GM12873 (cell line): Measurements from ENCODE around the gene KRTAP12-3.

Source experiments
- TF ChIP-seq, protein P1 (sequence below): IDR thresholded peaks from 2 replicates; pipeline ENCODE4 v1.5.1; 2012; ENCODE audit warnings: low read depth, mild to moderate bottlenecking, moderate library complexity, low read length, control low read depth; ENCODE audit not compliant: insufficient read depth; ENCODE audit errors: missing control alignments

The KRTAP12-3 gene

GRCh38 chr21:44702973-44703730, 45.4 kb downstream of the KRTAP12-3 start:
- TF ChIP-seq, protein P1, sequence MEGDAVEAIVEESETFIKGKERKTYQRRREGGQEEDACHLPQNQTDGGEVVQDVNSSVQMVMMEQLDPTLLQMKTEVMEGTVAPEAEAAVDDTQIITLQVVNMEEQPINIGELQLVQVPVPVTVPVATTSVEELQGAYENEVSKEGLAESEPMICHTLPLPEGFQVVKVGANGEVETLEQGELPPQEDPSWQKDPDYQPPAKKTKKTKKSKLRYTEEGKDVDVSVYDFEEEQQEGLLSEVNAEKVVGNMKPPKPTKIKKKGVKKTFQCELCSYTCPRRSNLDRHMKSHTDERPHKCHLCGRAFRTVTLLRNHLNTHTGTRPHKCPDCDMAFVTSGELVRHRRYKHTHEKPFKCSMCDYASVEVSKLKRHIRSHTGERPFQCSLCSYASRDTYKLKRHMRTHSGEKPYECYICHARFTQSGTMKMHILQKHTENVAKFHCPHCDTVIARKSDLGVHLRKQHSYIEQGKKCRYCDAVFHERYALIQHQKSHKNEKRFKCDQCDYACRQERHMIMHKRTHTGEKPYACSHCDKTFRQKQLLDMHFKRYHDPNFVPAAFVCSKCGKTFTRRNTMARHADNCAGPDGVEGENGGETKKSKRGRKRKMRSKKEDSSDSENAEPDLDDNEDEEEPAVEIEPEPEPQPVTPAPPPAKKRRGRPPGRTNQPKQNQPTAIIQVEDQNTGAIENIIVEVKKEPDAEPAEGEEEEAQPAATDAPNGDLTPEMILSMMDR: no peak

- TF ChIP-seq, protein P1: no peak
Measured at GRCh38 chr21:44703731-44704635, 46.3 kb downstream of the KRTAP12-3 start.

DNA sequence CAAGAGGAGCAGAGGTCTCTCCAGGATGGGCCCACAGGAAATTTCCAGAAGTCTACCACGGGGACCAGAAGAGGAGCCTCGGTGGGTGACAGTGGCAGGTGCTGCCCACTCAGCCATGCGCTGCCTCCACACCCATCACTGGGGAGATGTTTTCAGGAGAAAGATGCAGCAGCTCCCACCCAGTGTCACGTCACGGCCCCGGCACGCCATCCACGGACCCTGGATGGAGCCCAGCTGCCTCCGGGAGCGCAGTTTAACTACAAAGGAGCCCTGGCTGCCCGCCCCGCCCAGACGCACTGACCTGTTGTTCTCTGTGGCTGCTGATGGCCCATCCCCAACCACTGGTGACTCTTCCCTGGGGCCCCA, 46.9 kb downstream of the KRTAP12-3 start:
- TF ChIP-seq, protein P1: no peak

GRCh38 chr21:44706026-44706705, 48.4 kb downstream of the KRTAP12-3 start:
- TF ChIP-seq, protein P1: no peak

DNA sequence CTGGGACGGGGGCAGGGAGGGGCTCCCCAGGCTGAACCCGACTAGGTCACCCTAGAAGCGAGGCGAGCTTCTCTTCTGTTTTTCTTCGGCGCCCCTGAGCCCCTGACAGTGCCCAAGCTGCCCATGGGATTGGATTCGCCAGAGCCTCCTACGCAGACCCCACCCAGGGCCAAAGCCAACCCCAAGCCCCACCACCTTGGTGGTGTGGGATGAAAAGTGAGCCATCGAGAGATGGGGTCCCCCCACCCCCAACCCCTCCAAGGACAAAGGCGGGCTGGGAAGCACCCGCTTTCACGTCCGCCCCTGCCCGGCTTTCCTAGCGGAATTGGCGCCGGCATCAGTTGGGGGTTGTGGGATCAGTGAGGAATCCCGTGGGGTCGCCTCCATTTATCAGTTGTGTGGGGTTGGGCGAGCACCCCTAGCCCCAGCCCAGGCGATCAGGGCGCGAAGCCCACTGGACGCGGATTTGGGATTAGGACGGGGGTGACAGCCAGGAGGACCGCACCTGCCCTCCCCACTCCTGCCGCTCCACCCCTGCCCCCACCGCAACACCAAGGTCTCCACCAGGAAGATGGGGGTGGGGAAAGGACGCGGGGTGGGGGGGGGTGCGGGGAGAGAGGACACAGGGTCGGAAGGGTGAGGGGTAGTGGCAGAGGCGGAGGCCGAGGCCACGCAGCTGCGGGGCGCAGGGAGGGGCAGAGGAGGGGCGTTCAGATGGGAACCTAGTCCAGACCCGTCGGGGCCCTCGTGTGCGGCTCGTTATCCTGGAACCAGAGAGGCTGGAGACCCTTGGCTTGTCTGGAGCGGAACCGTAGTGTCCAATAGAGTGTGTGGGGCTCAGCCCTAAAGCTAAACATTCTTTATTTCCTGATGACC, 49.2 kb downstream of the KRTAP12-3 start:
- TF ChIP-seq, protein P1: no peak
